ENCODE results near the gene TMEM127. TPM values are rescaled to one million over a fixed set of nuclear protein-coding genes. Genes with fewer than 3 reads are reported as not detected.
"Not testable (repeated sequence)": the region's sequence is repeated elsewhere in the genome, so short reads cannot be mapped to it uniquely, and the experiment has no call there.

The TMEM127 gene
- total and polyA plus RNA-seq, 3 experiments from 2014 or later, result 29.8 to 46.8 (median 33.4) TPM

DNA sequence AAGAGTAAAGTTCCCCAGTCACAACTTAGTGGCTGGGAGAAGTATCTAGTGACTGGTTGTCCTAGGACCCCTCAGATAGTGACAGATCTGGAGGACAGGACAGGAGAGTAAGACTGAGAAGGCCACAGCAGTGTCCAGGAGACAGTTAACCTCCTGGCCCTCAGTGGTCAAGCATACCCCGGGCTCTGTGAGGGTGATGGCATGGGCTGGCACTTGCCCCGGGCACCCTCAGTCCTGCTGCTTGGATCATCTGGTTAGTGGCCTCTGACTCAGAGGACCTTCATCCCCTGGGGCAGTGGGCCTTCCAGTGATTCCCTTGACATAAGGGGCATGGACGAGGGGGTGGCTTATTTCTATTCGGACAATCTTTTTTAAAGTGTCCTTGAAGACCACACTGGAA, 45.8 kb downstream of the TMEM127 start:
- H3K4me3 ChIP-seq (ENCODE audit: low read length); H3K9me3 Mint-ChIP-seq; CTCF ChIA-PET; DNase-seq; H3K27ac ChIP-seq (ENCODE audit: low read depth, low read length); H3K36me3 Mint-ChIP-seq; H3K27me3 ChIP-seq (ENCODE audit: insufficient read depth, low read length, poor library complexity, severe bottlenecking); H3K4me3 Mint-ChIP-seq; H3K27me3 Mint-ChIP-seq; H3K4me1 Mint-ChIP-seq; H3K9me3 ChIP-seq (ENCODE audit: low read length); H3K4me1 ChIP-seq (ENCODE audit: insufficient read depth, low read length); H3K36me3 ChIP-seq (ENCODE audit: insufficient read depth, low read length); POLR2A ChIA-PET: not testable (repeated sequence)
- H3K27ac Mint-ChIP-seq, result peak overlapping the region in 1 of 8 donors; percentile 27

DNA sequence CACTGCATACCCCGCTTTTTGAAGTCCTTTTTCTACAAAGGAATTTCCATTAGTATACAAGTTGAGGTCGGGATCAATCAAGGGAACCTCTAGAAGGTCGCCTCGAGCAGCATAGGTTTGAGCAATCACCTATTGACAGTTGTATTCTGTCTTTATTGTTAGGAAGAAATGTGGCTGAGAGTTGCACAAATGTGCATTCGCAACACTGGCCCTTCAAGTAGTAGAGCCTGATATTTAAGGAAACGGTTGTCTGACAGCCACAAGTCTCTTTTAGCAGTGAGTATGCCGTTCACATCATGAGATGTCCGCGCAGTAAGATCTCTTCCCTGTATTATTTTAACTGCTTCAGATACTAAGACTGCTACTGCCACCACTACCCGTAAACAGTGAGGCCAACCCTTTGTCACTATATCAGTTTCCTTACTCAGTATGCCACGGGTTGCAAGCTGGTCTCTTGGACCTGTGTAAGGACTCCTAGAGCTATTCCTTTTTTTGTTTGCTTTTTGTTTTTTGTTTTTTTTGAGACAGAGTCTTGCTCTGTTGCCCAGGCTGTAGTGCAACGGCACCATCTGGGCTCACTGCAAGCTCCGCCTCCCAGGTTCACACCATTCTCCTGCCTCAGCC, 47.2 kb downstream of the TMEM127 start:
- Mint-ChIP-seq H3K27ac (peak overlapping the region in 1 of 8 donors; percentile 19), H3K4me3 (no peak overlapping the region), H3K9me3 (no peaks in the 10 kb centered on the region), H3K27me3 (no peaks in the 10 kb centered on the region), H3K4me1 (no peaks in the 10 kb centered on the region), H3K36me3 (peaks cover 0 to 2% (median 0%) of the 10 kb centered on the region in 3 donors)
- Histone ChIP-seq H3K4me3 (ENCODE audit: low read length) (no peak overlapping the region), H3K4me1 (ENCODE audit: insufficient read depth, low read length) (no peaks in the 10 kb centered on the region), H3K9me3 (ENCODE audit: low read length) (no peaks in the 10 kb centered on the region), H3K27me3 (ENCODE audit: insufficient read depth, low read length, poor library complexity, severe bottlenecking) (no peaks in the 10 kb centered on the region), H3K36me3 (ENCODE audit: insufficient read depth, low read length) (no peaks in the 10 kb centered on the region), H3K27ac (ENCODE audit: low read depth, low read length) (no peak overlapping the region)
- POLR2A ChIA-PET, result no interaction called here
- DNase-seq, result no peak
- CTCF ChIA-PET, result no interaction called here

DNA sequence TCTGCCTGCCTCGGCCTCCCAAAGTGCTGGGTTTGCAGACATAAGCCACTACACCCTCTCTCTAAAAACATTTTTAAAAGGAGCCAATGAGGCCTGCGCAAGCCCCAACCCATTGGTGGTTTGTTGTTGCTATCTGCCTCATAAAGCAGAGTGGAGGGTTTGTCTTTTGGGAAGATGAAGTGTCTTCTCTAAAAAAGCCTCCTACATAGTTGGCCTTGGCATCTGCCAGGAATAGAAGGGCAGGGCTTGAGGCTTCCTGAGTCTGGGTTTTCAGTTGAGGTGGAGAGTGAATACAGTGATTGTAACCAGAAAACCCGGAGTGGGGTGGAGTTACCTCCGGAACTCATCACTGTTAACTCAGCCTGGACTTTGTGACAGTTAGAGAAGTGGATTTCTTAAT, 51.2 kb downstream of the TMEM127 start:
- Mint-ChIP-seq H3K4me3 (no peak overlapping the region), H3K36me3 (peaks cover 0 to 2% (median 0%) of the 10 kb centered on the region in 3 donors), H3K27ac (no peak overlapping the region), H3K9me3 (no peaks in the 10 kb centered on the region), H3K27me3 (no peaks in the 10 kb centered on the region), H3K4me1 (peaks cover 2 to 5% (median 3%) of the 10 kb centered on the region in 3 donors)
- POLR2A ChIA-PET, result no interaction called here
- Histone ChIP-seq H3K4me1 (ENCODE audit: insufficient read depth, low read length) (peaks cover 6% of the 10 kb centered on the region), H3K4me3 (ENCODE audit: low read length) (no peak overlapping the region), H3K27ac (ENCODE audit: low read depth, low read length) (no peak overlapping the region), H3K27me3 (ENCODE audit: insufficient read depth, low read length, poor library complexity, severe bottlenecking) (no peaks in the 10 kb centered on the region), H3K36me3 (ENCODE audit: insufficient read depth, low read length) (no peaks in the 10 kb centered on the region), H3K9me3 (ENCODE audit: low read length) (no peaks in the 10 kb centered on the region)
- CTCF ChIA-PET, result no interaction called here
- no peak for DNase-seq

GRCh38 chr2:96213379-96213778, 52.4 kb downstream of the TMEM127 start:
- no peak overlapping the region for H3K27ac Mint-ChIP-seq

DNA sequence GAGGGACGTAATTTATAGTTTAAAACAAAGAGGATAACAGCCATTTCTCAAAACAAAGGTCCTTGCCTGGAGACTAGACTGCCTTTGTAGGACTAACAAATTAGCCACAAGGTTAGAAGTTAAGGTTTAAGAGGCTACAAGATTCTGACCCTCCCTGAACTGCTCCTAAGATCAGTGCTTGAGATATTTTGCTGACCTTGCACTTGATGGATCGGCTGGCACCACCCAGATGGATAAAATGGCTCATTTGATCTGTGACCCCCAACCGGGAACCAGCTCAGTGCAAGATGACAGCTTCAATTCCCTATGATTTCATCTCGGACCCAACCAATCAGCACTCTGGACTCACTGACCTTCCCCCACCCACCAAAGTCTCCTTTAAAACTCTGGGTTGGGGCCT, 53.5 kb downstream of the TMEM127 start:
- Histone ChIP-seq H3K4me1 (ENCODE audit: insufficient read depth, low read length) (peaks cover 18% of the 10 kb centered on the region), H3K4me3 (ENCODE audit: low read length) (no peak overlapping the region), H3K36me3 (ENCODE audit: insufficient read depth, low read length) (no peaks in the 10 kb centered on the region), H3K9me3 (ENCODE audit: low read length) (no peaks in the 10 kb centered on the region), H3K27ac (ENCODE audit: low read depth, low read length) (no peak overlapping the region), H3K27me3 (ENCODE audit: insufficient read depth, low read length, poor library complexity, severe bottlenecking) (no peaks in the 10 kb centered on the region)
- H3K36me3 Mint-ChIP-seq, result peaks cover 0 to 5% (median 2%) of the 10 kb centered on the region in 3 donors
- H3K4me1 Mint-ChIP-seq, result peaks cover 14 to 16% (median 15%) of the 10 kb centered on the region in 3 donors
- POLR2A ChIA-PET, result no interaction called here
- no peaks in the 10 kb centered on the region for H3K9me3 Mint-ChIP-seq
- CTCF ChIA-PET, result no interaction called here
- no peaks in the 10 kb centered on the region for H3K27me3 Mint-ChIP-seq
- DNase-seq, result no peak
- no peak overlapping the region for H3K27ac Mint-ChIP-seq
- H3K4me3 Mint-ChIP-seq, result peak overlapping the region in 1 of 7 donors; percentile 32

More at GRCh38 chr2:96213379-96213778, 52.4 kb downstream of the TMEM127 start:
- CTCF ChIA-PET, result no interaction called here
- Histone ChIP-seq H3K36me3 (ENCODE audit: insufficient read depth, low read length) (no peaks in the 10 kb centered on the region), H3K27me3 (ENCODE audit: insufficient read depth, low read length, poor library complexity, severe bottlenecking) (no peaks in the 10 kb centered on the region), H3K27ac (ENCODE audit: low read depth, low read length) (no peak overlapping the region), H3K4me1 (ENCODE audit: insufficient read depth, low read length) (peaks cover 12% of the 10 kb centered on the region), H3K4me3 (ENCODE audit: low read length) (no peak overlapping the region), H3K9me3 (ENCODE audit: low read length) (no peaks in the 10 kb centered on the region)
- DNase-seq, result no peak
- POLR2A ChIA-PET, result no interaction called here
- Mint-ChIP-seq H3K27me3 (no peaks in the 10 kb centered on the region), H3K4me1 (peaks cover 8 to 11% (median 10%) of the 10 kb centered on the region in 3 donors), H3K36me3 (peaks cover 0 to 2% (median 0%) of the 10 kb centered on the region in 3 donors), H3K9me3 (no peaks in the 10 kb centered on the region), H3K4me3 (no peak overlapping the region)

DNA sequence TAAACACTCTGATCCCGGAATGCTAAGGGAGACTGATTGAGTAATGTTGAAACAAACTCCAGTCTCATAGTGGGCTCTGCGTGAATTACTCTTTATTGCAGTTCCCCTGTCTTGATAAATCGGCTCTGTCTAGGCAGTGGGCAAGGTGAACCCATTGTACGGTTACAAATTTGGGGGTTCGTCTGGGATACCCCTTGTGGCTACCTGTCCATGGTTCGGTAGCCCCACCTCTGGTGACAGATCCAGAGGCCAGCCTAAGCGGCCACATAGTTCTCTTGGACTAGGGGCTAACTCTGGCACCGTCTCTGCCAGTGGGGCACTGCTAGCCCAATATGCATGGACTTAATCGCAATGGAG, 56.1 kb downstream of the TMEM127 start:
- H3K9me3 Mint-ChIP-seq, result no peaks in the 10 kb centered on the region
- H3K4me1 Mint-ChIP-seq, result peaks cover 37 to 41% (median 40%) of the 10 kb centered on the region in 3 donors
- CTCF ChIA-PET, result interaction anchor here (2.0 kb wide), 1 partner anchor 30 kb away, joined by 5 read pairs; no protein-coding TSS in a partner anchor
- Histone ChIP-seq H3K4me1 (ENCODE audit: insufficient read depth, low read length) (peaks cover 44% of the 10 kb centered on the region), H3K27me3 (ENCODE audit: insufficient read depth, low read length, poor library complexity, severe bottlenecking) (no peaks in the 10 kb centered on the region), H3K4me3 (ENCODE audit: low read length) (peak overlapping the region; percentile 96), H3K27ac (ENCODE audit: low read depth, low read length) (peak overlapping the region; percentile 66), H3K9me3 (ENCODE audit: low read length) (no peaks in the 10 kb centered on the region), H3K36me3 (ENCODE audit: insufficient read depth, low read length) (peaks cover 3% of the 10 kb centered on the region)
- H3K4me3 Mint-ChIP-seq, result peak overlapping the region; percentile 83 to 97 (median 91)
- peaks cover 0 to 15% (median 0%) of the 10 kb centered on the region in 3 donors for H3K36me3 Mint-ChIP-seq
- no peaks in the 10 kb centered on the region for H3K27me3 Mint-ChIP-seq
- POLR2A ChIA-PET, result interaction anchor here (0.5 to 2.2 kb wide), 2 partner anchors 39 to 57 kb away, joined by 8 to 9 read pairs; no protein-coding TSS in a partner anchor
- no peak for DNase-seq
- peak overlapping the region in 6 of 8 donors; percentile 42 to 97 (median 88) for H3K27ac Mint-ChIP-seq

DNA sequence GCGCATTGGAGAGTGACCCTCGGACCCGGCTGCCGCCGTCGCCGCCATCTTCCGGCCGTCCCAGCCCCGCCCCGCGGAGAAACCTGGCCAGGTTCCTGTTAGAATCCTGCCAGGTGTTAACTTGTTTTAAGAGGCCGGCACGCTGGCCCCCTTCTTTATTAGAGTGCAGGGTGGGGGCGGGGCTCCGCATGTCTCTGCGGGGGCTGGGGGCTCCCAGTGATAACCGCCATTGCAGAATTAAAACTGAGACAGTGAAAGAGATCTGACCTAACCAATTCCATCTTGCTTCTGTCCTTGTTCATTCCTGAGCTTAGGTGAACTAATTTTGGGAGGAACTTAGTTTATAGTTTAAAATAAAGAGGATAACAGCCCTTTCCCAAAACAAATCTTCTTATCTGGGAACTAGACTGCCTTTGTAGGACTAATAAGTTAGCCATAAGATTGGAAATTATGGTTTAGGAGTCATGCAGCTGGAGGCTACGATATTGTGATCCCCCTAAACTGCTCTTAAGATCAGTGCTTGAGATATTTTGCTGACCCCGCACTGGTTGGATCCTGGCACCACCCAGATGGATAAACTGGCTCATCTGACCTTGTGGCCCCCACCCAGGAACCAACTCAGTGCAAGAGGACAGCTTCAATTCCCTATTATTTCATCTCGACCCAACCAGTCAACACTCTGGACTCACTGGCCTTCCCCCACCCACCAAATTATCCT, 56.6 kb downstream of the TMEM127 start:
- peaks cover 43 to 47% (median 46%) of the 10 kb centered on the region in 3 donors for H3K4me1 Mint-ChIP-seq
- no peak for DNase-seq
- Histone ChIP-seq H3K36me3 (ENCODE audit: insufficient read depth, low read length) (peaks cover 3% of the 10 kb centered on the region), H3K27me3 (ENCODE audit: insufficient read depth, low read length, poor library complexity, severe bottlenecking) (no peaks in the 10 kb centered on the region), H3K4me1 (ENCODE audit: insufficient read depth, low read length) (peaks cover 49% of the 10 kb centered on the region), H3K4me3 (ENCODE audit: low read length) (peak overlapping the region; percentile 96), H3K27ac (ENCODE audit: low read depth, low read length) (peak overlapping the region; percentile 66), H3K9me3 (ENCODE audit: low read length) (no peaks in the 10 kb centered on the region)
- H3K36me3 Mint-ChIP-seq, result peaks cover 0 to 15% (median 0%) of the 10 kb centered on the region in 3 donors
- peak overlapping the region; percentile 65 to 97 (median 88) for H3K27ac Mint-ChIP-seq
- no peaks in the 10 kb centered on the region for H3K9me3 Mint-ChIP-seq
- POLR2A ChIA-PET, result interaction anchor here (0.5 to 2.2 kb wide), 8 partner anchors 16 to 330 kb away, joined by 3 to 15 read pairs (median 4); partner anchors contain the start of gene ARID5A
- CTCF ChIA-PET, result interaction anchor here (1.0 to 2.0 kb wide), 5 partner anchors 16 to 70 kb away, joined by 3 to 5 read pairs (median 5); partner anchors contain the start of gene CIAO1
- H3K4me3 Mint-ChIP-seq, result peak overlapping the region; percentile 83 to 97 (median 91)
- no peaks in the 10 kb centered on the region for H3K27me3 Mint-ChIP-seq
